Measurements from ENCODE around the gene EPHA2. TPM values are rescaled to one million over a fixed set of nuclear protein-coding genes. Genes with fewer than 3 reads are reported as not detected.
"Not testable (repeated sequence)": the region's sequence is repeated elsewhere in the genome, so short reads cannot be mapped to it uniquely, and the experiment has no call there.

Gene EPHA2
- not detected for total RNA-seq

DNA sequence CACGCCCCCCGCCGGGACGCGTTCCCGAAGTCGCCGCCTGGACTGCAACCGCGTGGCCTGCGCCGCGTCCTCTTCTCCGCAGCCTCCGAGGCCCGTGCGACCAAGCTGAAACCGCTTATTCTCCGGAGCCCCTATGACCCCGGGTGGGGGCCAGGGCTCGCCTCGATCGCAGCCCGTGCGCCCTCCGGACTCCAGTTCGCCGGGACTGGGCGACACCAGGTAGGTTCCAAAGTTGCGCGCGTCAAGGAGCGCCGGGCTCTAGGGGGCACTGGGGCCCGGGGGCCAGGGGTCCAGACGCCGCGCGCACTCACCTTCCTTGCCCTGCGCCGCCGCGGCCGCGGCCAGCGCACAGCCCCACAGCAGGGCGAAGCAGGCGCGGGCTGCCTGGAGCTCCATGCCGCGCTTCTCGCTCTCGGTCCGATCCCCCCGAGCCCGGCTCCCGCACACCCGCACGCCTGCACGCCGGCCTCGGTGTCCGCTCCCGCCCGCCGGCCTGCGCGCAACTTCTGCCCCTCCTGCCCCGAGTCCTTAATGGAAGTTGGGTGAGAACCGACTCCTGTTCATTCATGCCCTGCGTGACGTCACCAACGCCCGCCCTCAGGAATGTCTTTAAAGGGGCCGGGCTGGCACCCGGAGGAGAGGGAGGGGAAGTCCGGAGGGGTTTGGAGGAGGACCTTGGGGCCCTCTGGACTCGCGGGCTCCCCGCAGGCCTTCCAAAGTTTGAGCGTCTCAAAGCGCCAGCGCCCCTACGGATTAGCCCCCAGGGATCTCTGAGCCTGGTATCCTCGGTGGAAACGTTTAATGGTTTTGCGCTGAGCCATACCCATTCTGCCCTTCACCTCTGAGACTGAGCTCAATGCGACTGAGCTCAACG lies at the start of gene EPHA2:
Gene EPHA2 (minus strand): TSS at position 533 of the 874 bp plus-strand sequence. CDS start 137 bp downstream, at position 396.
- DNase-seq: no peak
- ChIA-PET POLR2A (no interaction called here), CTCF (interaction anchor here (1.2 kb wide), 1 partner anchor 76 kb away, joined by 6 read pairs; no protein-coding TSS in a partner anchor)
- no peak within 1 kb of the TSS for H3K4me3 Mint-ChIP-seq
- H3K27ac Mint-ChIP-seq: no peak within 1 kb of the TSS
- peaks cover 37% of the 10 kb centered on the region for H3K27me3 Mint-ChIP-seq
- no peaks in the 10 kb centered on the region for H3K36me3 Mint-ChIP-seq (ENCODE audit: low read depth)
- H3K9me3 Mint-ChIP-seq: no peaks in the 10 kb centered on the region
- peaks cover 27% of the 10 kb centered on the region for H3K4me1 Mint-ChIP-seq

DNA sequence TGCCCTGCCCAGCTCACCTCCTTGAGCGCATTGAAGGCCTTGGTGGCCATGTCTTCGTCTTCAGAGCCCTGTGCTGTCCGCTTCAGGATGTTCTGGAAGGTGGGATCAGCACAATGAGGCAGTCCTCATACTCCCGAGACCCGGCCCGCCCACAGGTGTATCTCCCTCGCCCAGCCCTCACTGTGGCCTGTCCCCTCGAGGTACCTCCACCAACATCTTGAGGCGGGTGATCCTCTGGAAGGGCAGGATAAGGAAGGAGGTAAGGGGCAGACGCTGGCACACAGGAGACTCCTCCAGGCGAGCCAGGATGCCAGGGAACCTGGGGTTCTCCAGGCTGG lies 49.4 kb upstream of the EPHA2 start:
- POLR2A ChIA-PET: interaction anchor here (1.9 kb wide), 1 partner anchor 32 kb away, joined by 21 read pairs; the partner anchor contains the start of gene CPLANE2

DNA sequence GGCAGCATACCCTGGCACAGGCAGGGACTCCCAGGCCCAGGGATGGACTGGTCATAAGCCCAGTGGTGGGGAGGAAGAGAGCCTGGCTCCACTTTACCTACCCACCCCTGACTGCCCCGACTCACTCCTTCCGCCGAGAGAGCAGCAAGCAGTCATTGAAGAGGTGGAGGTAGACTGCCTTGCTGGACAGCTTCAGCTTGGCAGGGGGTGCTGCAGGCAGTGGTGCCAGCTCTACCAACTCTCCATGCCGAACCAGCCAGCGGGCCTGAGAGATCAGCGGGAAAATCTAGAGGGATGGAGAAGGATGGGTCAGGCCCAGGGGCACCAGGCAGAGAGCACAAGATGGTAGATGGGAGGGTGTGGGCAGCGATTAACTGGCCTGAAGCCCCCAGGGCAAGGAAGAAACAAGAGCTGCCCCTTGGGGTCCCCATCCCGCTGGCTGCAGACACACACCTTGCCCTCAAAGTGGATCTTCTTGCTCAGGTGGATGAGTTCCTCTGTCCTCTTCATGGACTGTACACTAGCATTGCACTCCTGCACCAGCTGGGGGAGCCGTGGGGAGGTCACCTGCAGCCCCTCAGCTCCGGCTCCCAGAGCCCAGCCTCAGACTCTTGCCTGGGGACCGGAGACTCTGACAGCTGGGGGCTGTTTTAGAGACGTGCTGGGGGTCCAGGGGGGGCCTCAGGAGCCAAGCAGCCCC lies 48.9 kb upstream of the EPHA2 start:
- no peaks in the 10 kb centered on the region for H3K27me3 Mint-ChIP-seq
- POLR2A ChIA-PET: no interaction called here
- no peaks in the 10 kb centered on the region for H3K36me3 Mint-ChIP-seq (ENCODE audit: low read depth)
- peak; percentile 50 for DNase-seq
- peaks cover 19% of the 10 kb centered on the region for H3K4me1 Mint-ChIP-seq
- H3K9me3 Mint-ChIP-seq: no peaks in the 10 kb centered on the region
- CTCF ChIA-PET: interaction anchor here (0.7 to 3.3 kb wide), 6 partner anchors 13 to 43 kb away, joined by 3 to 17 read pairs (median 4); partner anchors contain the start of gene CPLANE2
- peak overlapping the region; percentile 38 for H3K4me3 Mint-ChIP-seq
- no peak overlapping the region for H3K27ac Mint-ChIP-seq

More for the DNA sequence above, 49.4 kb upstream of the EPHA2 start:
- no peak for DNase-seq
- peak overlapping the region; percentile 30 for H3K4me3 Mint-ChIP-seq
- peaks cover 19% of the 10 kb centered on the region for H3K4me1 Mint-ChIP-seq
- H3K36me3 Mint-ChIP-seq (ENCODE audit: low read depth): no peaks in the 10 kb centered on the region
- no peaks in the 10 kb centered on the region for H3K9me3 Mint-ChIP-seq
- no peak overlapping the region for H3K27ac Mint-ChIP-seq
- CTCF ChIA-PET: interaction anchor here (0.7 to 3.3 kb wide), 3 partner anchors 13 to 42 kb away, joined by 3 to 17 read pairs (median 6); no protein-coding TSS in a partner anchor
- no peaks in the 10 kb centered on the region for H3K27me3 Mint-ChIP-seq

DNA sequence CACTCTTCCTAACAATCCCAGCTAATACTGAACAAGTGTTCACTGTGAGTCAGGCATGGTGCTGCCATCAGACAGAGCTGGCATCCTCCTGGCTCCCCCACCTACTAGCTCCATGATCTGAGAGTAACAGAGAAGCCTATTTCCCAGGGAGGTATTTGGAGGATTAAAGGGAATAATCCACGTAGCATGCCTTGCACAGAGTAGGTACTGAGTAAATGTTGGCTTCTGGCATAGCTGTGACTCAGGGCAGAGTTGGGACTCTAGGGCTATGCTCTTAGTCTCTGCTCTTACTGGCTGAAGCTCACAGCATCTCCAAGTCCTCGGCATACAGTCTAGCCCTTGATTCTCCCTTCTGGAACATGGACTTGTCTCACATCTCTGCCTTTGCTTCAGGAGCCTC lies 48.3 kb upstream of the EPHA2 start:
- Mint-ChIP-seq H3K36me3 (ENCODE audit: low read depth) (no peaks in the 10 kb centered on the region), H3K4me1 (peaks cover 20% of the 10 kb centered on the region), H3K4me3 (no peak overlapping the region), H3K9me3 (no peaks in the 10 kb centered on the region), H3K27me3 (no peaks in the 10 kb centered on the region), H3K27ac (no peak overlapping the region)
- DNase-seq: no peak
- CTCF ChIA-PET: interaction anchor here (1.0 to 3.3 kb wide), 5 partner anchors 13 to 159 kb away, joined by 3 to 17 read pairs (median 4); partner anchors contain the start of gene CPLANE2
- POLR2A ChIA-PET: interaction anchor here (1.1 kb wide), 1 partner anchor 33 kb away, joined by 3 read pairs; the partner anchor contains the start of gene CPLANE2

DNA sequence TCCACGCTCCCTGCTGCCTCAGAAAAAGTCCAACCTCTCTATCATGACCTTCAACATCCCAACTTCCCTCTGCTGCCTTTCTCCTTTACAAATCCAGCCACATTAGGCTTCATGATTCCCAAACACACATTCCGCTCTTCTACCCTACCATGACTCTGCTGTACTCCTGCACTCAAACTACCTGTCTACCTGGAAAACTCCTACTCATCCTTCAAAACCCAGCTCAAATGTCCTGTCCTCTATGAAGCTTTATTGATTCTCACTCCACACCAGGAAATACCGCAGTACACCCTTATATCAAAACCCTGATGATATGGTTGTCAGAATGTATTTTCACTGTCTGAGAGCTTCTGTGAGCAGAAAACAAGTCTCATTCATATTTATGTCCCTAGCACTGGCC lies 47.7 kb upstream of the EPHA2 start:
- POLR2A ChIA-PET: interaction anchor here (1.1 kb wide), 1 partner anchor 34 kb away, joined by 3 read pairs; the partner anchor contains the start of gene CPLANE2
- H3K9me3 Mint-ChIP-seq: no peaks in the 10 kb centered on the region
- no peak overlapping the region for H3K4me3 Mint-ChIP-seq

DNA sequence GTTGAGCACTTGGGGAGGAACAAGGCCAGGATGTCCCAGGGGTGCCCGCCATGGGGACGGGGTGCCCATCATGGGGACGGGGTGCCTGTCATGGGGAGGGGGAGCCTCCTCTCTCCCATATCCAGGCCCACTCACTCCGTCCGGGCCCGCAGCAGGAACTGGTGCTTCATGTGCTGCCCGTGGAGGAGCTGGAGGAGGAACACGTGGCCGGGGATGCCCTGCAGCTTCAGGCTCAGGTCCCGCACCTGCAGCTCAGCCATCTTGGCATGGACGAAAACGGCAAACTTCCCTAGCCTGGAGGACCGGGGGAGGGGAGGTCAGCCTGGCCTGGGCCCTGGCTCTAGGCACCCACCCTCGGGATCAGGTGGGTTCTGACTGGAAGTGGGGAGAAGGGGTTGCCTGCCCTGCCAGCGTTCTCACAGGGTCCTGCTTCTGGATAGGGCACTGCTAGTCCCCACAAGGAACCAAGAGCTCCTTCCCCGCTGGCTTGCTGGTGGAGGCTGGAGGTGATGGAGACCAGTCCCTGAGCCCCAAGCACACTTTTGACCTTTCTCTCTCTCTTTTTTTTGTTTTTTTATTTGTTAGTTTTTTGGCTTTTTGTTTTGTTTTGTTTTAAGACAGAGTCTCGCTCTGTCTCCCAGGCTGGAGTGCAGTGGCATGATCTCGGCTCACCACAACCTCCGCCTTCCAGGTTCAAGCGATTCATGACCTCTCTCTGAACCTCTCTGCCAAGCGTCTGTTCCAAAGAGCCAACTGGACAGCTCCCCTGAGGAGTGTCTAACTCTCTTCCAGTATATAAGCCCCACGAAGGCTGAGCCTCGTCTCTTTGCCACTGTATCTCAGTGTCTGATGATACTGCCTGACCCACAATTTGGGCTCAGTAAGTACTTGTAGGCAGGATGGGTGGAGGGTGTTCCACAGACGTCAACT lies 46.7 kb upstream of the EPHA2 start:
- Mint-ChIP-seq H3K4me1 (peaks cover 26% of the 10 kb centered on the region), H3K27me3 (no peaks in the 10 kb centered on the region), H3K9me3 (no peaks in the 10 kb centered on the region), H3K4me3 (no peak overlapping the region), H3K36me3 (ENCODE audit: low read depth) (no peaks in the 10 kb centered on the region), H3K27ac (no peak overlapping the region)
- ChIA-PET POLR2A (interaction anchor here (1.2 kb wide), 1 partner anchor 35 kb away, joined by 3 read pairs; the partner anchor contains the start of gene CPLANE2), CTCF (interaction anchor here (1.0 to 3.3 kb wide), 6 partner anchors 14 to 161 kb away, joined by 3 to 17 read pairs (median 5); no protein-coding TSS in a partner anchor)
- DNase-seq: no peak

More for the DNA sequence above, 47.7 kb upstream of the EPHA2 start:
- Mint-ChIP-seq H3K4me1 (peaks cover 26% of the 10 kb centered on the region), H3K36me3 (ENCODE audit: low read depth) (no peaks in the 10 kb centered on the region), H3K27ac (no peak overlapping the region), H3K27me3 (no peaks in the 10 kb centered on the region)
- DNase-seq: no peak
- CTCF ChIA-PET: interaction anchor here (1.2 to 3.3 kb wide), 5 partner anchors 14 to 160 kb away, joined by 3 to 17 read pairs (median 5); no protein-coding TSS in a partner anchor

DNA sequence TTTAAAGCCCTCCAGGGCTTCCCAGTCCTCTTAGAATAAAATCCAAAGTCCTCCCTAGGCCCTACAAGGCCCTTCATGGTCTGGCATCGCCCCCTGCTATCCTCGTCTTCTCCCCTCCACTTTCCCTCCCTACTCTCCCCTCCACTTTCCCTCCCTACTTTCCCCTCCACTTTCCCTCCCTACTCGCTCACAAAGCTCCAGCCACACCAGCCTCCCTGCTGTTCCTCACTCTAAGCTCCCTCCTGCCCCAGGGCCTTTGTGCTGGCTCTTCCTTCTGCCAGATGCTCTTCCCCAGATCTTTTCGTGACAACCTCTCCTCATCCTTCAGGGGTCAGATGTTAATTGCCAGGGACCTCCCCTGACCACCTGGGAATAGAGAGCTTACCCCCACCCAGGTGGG lies 43.8 kb upstream of the EPHA2 start:
- ChIA-PET POLR2A (interaction anchor here (0.7 kb wide), 1 partner anchor 17 kb away, joined by 3 read pairs; no protein-coding TSS in a partner anchor), CTCF (interaction anchor here (0.6 to 2.4 kb wide), 2 partner anchors 8 to 121 kb away, joined by 3 to 11 read pairs; no protein-coding TSS in a partner anchor)
- no peaks in the 10 kb centered on the region for H3K9me3 Mint-ChIP-seq
- no peak for DNase-seq
- H3K4me3 Mint-ChIP-seq: no peak overlapping the region
- no peaks in the 10 kb centered on the region for H3K27me3 Mint-ChIP-seq
- no peak overlapping the region for H3K27ac Mint-ChIP-seq
- H3K4me1 Mint-ChIP-seq: peaks cover 9% of the 10 kb centered on the region
- no peaks in the 10 kb centered on the region for H3K36me3 Mint-ChIP-seq (ENCODE audit: low read depth)

DNA sequence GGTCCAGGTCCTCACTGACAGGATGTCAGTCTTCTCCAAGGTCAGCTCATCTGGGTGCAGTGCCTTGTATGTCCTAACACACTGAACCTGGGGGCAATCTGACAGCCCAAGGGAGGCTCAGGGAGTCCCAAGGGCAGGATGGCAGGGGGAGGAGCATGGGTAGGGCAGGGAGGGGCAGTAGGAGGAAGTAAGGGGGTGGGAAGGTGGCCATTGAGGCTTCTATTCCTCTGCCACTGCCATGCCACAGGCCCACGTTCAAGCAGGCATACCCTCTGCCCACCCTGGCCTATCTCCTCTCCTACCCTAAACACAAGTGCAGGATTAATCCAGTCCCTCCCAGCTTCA lies 43.3 kb upstream of the EPHA2 start:
- Mint-ChIP-seq H3K4me1 (peaks cover 9% of the 10 kb centered on the region), H3K27me3 (no peaks in the 10 kb centered on the region), H3K4me3 (no peak overlapping the region), H3K27ac (no peak overlapping the region), H3K9me3 (no peaks in the 10 kb centered on the region), H3K36me3 (ENCODE audit: low read depth) (no peaks in the 10 kb centered on the region)
- DNase-seq: no peak
- POLR2A ChIA-PET: no interaction called here
- CTCF ChIA-PET: interaction anchor here (2.4 kb wide), 1 partner anchor 120 kb away, joined by 11 read pairs; no protein-coding TSS in a partner anchor

DNA sequence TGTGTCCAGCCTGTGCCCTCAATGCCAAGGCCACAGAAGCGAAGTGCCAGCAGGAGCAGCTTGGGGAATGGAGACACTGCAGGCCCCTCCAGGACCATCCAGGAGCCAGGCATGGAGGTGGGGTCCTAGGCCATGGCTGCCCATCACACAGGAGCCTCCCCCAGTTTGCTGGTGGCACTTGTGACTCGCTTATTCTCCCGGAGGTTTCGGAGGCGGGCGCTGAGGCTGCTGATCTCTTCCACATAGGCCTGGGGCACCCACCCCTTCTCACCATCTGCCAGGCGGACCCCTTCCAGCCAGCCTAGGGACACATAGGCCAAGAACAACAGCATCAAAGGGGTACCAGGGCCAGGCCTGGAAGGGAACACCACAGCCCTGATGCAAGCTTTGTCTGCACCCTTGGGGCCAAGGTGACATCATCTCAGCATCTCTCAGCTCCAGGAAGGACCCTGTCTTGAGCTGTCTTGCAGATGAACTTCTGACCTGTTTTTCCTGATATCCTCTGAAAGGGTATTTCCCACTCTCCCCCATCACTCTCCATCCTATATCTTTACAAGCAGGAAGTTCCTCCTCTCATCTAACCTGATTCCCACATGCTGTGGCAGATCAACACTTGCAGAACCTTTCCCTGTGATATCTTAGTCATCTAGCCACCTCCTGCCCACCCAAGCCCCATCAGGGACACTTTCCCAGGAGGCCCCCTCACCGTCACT lies 42.7 kb upstream of the EPHA2 start:
- CTCF ChIA-PET: interaction anchor here (2.4 kb wide), 1 partner anchor 120 kb away, joined by 11 read pairs; no protein-coding TSS in a partner anchor
- Mint-ChIP-seq H3K4me1 (peaks cover 9% of the 10 kb centered on the region), H3K4me3 (no peak overlapping the region), H3K36me3 (ENCODE audit: low read depth) (no peaks in the 10 kb centered on the region), H3K9me3 (no peaks in the 10 kb centered on the region), H3K27ac (peak overlapping the region; percentile 8), H3K27me3 (no peaks in the 10 kb centered on the region)
- no peak for DNase-seq
- POLR2A ChIA-PET: no interaction called here

DNA sequence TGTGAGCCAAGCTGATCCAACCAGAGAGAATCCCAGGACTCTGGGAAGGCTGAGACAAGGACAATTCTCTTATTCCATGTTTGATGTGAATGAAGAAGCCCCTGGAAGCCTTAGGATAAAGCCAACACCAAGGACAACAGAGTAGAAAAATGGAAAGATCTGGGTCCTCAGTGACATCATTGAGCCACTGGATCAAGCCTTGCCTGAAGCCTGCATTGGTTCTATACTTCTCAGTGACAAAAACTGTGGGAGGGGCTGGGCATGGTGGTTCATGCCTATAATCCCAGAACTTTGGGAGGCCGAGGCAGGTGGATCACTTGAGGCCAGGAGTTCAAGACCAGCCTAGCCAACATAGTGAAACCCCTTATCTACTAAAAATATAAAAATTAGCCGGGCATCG lies 41.0 kb upstream of the EPHA2 start:
- no peaks in the 10 kb centered on the region for H3K9me3 Mint-ChIP-seq
- DNase-seq: no peak
- H3K36me3 Mint-ChIP-seq (ENCODE audit: low read depth): no peaks in the 10 kb centered on the region
- H3K27me3 Mint-ChIP-seq: no peaks in the 10 kb centered on the region
- H3K4me3 Mint-ChIP-seq: no peak overlapping the region
- CTCF ChIA-PET: no interaction called here
- POLR2A ChIA-PET: no interaction called here
- peaks cover 9% of the 10 kb centered on the region for H3K4me1 Mint-ChIP-seq
- no peak overlapping the region for H3K27ac Mint-ChIP-seq

DNA sequence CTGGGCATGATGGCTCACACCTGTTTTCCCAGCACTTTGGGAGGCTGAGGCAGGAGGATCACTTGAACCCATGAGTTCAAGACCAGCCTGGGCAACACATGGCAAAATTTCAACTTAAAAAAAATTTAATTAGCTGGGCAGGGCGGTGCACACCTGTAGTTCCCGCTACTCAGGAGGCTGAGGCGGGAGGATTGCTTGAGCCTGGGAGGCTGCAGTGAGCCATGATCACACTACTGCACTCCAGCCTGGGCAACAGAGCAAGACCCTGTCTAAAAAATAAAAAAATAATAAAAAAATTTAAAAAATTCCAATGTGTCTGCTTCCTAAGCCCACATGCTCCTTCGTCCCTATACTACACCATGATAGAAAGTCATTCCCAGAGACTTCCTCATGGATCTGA lies 40.3 kb upstream of the EPHA2 start:
- H3K27ac Mint-ChIP-seq; H3K36me3 Mint-ChIP-seq (ENCODE audit: low read depth); DNase-seq; CTCF ChIA-PET; H3K4me3 Mint-ChIP-seq; H3K9me3 Mint-ChIP-seq; H3K27me3 Mint-ChIP-seq; POLR2A ChIA-PET; H3K4me1 Mint-ChIP-seq: not testable (repeated sequence)

DNA sequence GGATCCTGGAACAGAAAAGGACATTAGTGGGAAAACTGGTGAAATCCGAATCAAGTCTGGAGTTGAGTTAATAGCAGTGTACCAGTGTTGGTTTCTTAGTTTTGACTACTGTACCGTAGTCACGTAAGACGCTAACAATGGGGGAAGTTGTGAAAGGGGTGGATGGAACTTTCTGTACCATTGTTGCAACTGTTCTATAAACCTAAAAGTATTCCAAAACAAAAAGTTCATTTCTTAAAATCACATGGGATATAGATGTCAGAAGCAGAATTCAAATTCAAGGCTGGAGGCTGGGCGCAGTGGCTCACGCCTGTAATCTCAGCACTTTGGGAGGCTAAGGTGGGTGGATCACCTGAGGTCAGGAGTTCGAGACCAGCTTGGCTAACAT lies 39.6 kb upstream of the EPHA2 start:
- Mint-ChIP-seq H3K4me1 (peaks cover 9% of the 10 kb centered on the region), H3K4me3 (no peak overlapping the region), H3K27ac (no peak overlapping the region), H3K9me3 (no peaks in the 10 kb centered on the region), H3K36me3 (ENCODE audit: low read depth) (no peaks in the 10 kb centered on the region), H3K27me3 (peaks cover 3% of the 10 kb centered on the region)
- CTCF ChIA-PET: no interaction called here
- POLR2A ChIA-PET: no interaction called here
- DNase-seq: no peak

All from activated CD4-positive, alpha-beta memory T cell treated with anti-CD3 and anti-CD28 coated beads, Interleukin-2, amount 10 ng/mL, durations not matched to agents 7 days and 5 days (primary cell).